ENCODE data around the gene ALOX15. TPM values are rescaled to one million over a fixed set of nuclear protein-coding genes. Genes with fewer than 3 reads are reported as not detected.

Gene ALOX15
- total RNA-seq, 1 experiment from 2014 or later: 0.38 TPM

- no peaks in the 10 kb centered on the region for H3K4me1 Mint-ChIP-seq (ENCODE audit: low read depth, unreplicated experiment)
- DNase-seq: no peak
- no peak for TF ChIP-seq CTCF (IDR thresholded peaks at IDR 0.05; ENCODE audit: unreplicated experiment)
- BruUV-seq (replicated peaks): no TSS peak
- no peaks in the 10 kb centered on the region for H3K36me3 Mint-ChIP-seq (ENCODE audit: insufficient read depth, unreplicated experiment)
- peaks cover 13% of the 10 kb centered on the region for H3K27me3 Mint-ChIP-seq (ENCODE audit: unreplicated experiment)
- H3K27ac Mint-ChIP-seq (ENCODE audit: unreplicated experiment): no peak overlapping the region
- intact Hi-C loops (cut with micrococcal nuclease; ENCODE audit: unreplicated experiment): no loop called here
- CTCF ChIA-PET: no interaction called here
- no peaks in the 10 kb centered on the region for H3K9me3 Mint-ChIP-seq (ENCODE audit: low read depth, unreplicated experiment)
- H3K4me3 Mint-ChIP-seq (ENCODE audit: low read depth, unreplicated experiment): no peak overlapping the region
These were observed 23.7 kb downstream of the ALOX15 start for GRCh38 chr17:4617590-4618351.

GRCh38 chr17:4617090-4617489 is 24.4 kb downstream of the ALOX15 start:
- no peak for DNase-seq
- Mint-ChIP-seq H3K4me3 (ENCODE audit: low read depth, unreplicated experiment) (no peak overlapping the region), H3K27ac (ENCODE audit: unreplicated experiment) (no peak overlapping the region), H3K36me3 (ENCODE audit: insufficient read depth, unreplicated experiment) (no peaks in the 10 kb centered on the region), H3K27me3 (ENCODE audit: unreplicated experiment) (peaks cover 13% of the 10 kb centered on the region), H3K9me3 (ENCODE audit: low read depth, unreplicated experiment) (no peaks in the 10 kb centered on the region), H3K4me1 (ENCODE audit: low read depth, unreplicated experiment) (no peaks in the 10 kb centered on the region)
- TF ChIP-seq CTCF (IDR thresholded peaks at IDR 0.05; ENCODE audit: unreplicated experiment): no peak
- intact Hi-C loops (cut with micrococcal nuclease; ENCODE audit: unreplicated experiment): no loop called here
- no TSS peak for BruUV-seq (replicated peaks)
- CTCF ChIA-PET: no interaction called here

GRCh38 chr17:4616476-4616875 is 25.0 kb downstream of the ALOX15 start:
- BruUV-seq (replicated peaks): no TSS peak
- Mint-ChIP-seq H3K9me3 (ENCODE audit: low read depth, unreplicated experiment) (no peaks in the 10 kb centered on the region), H3K4me3 (ENCODE audit: low read depth, unreplicated experiment) (no peak overlapping the region), H3K4me1 (ENCODE audit: low read depth, unreplicated experiment) (no peaks in the 10 kb centered on the region), H3K27ac (ENCODE audit: unreplicated experiment) (no peak overlapping the region), H3K27me3 (ENCODE audit: unreplicated experiment) (peaks cover 17% of the 10 kb centered on the region), H3K36me3 (ENCODE audit: insufficient read depth, unreplicated experiment) (no peaks in the 10 kb centered on the region)
- no peak for DNase-seq
- intact Hi-C loops (cut with micrococcal nuclease; ENCODE audit: unreplicated experiment): no loop called here
- CTCF ChIA-PET: no interaction called here
- TF ChIP-seq CTCF (IDR thresholded peaks at IDR 0.05; ENCODE audit: unreplicated experiment): no peak

- no TSS peak for BruUV-seq (replicated peaks)
- Mint-ChIP-seq H3K4me1 (ENCODE audit: low read depth, unreplicated experiment) (no peaks in the 10 kb centered on the region), H3K27ac (ENCODE audit: unreplicated experiment) (no peak overlapping the region), H3K36me3 (ENCODE audit: insufficient read depth, unreplicated experiment) (no peaks in the 10 kb centered on the region), H3K27me3 (ENCODE audit: unreplicated experiment) (peaks cover 55% of the 10 kb centered on the region), H3K4me3 (ENCODE audit: low read depth, unreplicated experiment) (no peak overlapping the region), H3K9me3 (ENCODE audit: low read depth, unreplicated experiment) (no peaks in the 10 kb centered on the region)
- CTCF ChIA-PET: no interaction called here
- no peak for DNase-seq
- intact Hi-C loops (cut with micrococcal nuclease; ENCODE audit: unreplicated experiment): no loop called here
- no peak for TF ChIP-seq CTCF (IDR thresholded peaks at IDR 0.05; ENCODE audit: unreplicated experiment)
These were observed 30.8 kb downstream of the ALOX15 start for GRCh38 chr17:4610656-4611055.
